GM18502 (cell line): Measurements from ENCODE around the gene OSCP1.
"Not testable (repeated sequence)": the region's sequence is repeated elsewhere in the genome, so short reads cannot be mapped to it uniquely, and the experiment has no call there.

Experiments used
- ATAC-seq: cut with Tn5 transposase; IDR thresholded peaks from one replicate; pipeline ENCODE4 v1.9.1; 2021; ENCODE audit warnings: mild to moderate bottlenecking; ENCODE audit not compliant: unreplicated experiment, poor library complexity

OSCP1 gene, protein sequence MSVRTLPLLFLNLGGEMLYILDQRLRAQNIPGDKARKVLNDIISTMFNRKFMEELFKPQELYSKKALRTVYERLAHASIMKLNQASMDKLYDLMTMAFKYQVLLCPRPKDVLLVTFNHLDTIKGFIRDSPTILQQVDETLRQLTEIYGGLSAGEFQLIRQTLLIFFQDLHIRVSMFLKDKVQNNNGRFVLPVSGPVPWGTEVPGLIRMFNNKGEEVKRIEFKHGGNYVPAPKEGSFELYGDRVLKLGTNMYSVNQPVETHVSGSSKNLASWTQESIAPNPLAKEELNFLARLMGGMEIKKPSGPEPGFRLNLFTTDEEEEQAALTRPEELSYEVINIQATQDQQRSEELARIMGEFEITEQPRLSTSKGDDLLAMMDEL

GRCh38 chr1:36450270-36450918 lies at the start of gene OSCP1:
Gene OSCP1 (minus strand): TSS chr1:36450451. CDS start chr1:36450369, 82 bp downstream.
- peak; percentile 95 for ATAC-seq

DNA sequence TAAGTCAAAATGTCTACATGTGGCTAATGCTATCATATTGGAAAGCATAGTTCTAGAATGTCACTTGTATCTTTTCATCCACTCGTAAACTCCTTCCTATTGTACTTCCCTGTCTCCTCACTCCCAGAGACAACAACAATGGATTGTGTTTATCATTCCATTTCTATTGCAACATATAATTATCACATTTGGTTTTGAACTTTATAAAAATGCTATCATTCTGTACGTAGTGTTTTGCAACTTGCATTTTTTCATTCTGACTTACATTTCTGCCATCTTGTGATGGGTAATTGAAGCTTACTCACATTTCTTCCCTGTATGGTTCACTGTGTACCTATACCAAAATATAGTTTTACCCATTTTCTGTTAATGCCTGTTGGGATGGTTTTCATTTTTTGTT lies 47.0 kb upstream of the OSCP1 start:
- no peak for ATAC-seq

DNA sequence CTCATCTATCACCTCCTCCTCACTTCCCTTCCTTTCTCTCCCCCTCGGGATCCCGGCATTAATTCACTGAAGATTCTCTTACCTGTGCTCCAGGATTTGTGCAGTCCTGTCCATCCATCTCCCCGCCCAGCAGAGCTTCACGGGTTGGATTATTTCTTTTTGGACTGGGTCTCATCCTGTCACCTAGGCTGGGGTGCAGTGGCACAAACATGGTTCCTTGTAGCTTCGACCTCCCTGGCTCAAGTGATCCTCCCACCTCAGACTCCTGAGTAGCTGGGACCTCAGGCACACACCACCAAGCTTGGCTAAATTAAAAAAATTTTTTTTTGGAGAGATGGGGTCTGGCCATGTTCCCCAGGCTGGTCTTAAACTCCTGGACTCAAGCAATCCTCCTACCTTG lies 44.7 kb upstream of the OSCP1 start:
- no peak for ATAC-seq

DNA sequence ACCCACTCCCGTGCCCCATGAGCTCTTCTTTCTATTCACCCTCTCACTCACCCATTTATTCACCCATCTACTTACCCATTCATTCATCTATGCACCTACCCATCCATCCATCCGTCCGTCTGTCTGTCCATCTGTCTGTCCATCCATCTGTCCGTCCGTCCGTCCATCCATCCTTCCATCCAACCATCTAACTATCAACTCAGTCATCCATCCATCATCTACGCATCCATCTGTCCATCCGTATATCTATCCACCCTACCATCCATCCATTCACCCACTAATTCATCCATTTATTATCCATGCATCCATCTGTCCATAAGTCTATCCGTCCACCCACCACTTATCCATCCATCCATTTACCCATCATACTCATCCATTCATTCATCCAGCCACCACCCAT lies 43.3 kb upstream of the OSCP1 start:
- ATAC-seq: no peak

- no peak for ATAC-seq
Observed at GRCh38 chr1:36492491-36492890, 42.2 kb upstream of the OSCP1 start.

GRCh38 chr1:36489258-36490051 lies 39.2 kb upstream of the OSCP1 start:
- ATAC-seq: not testable (repeated sequence)

DNA sequence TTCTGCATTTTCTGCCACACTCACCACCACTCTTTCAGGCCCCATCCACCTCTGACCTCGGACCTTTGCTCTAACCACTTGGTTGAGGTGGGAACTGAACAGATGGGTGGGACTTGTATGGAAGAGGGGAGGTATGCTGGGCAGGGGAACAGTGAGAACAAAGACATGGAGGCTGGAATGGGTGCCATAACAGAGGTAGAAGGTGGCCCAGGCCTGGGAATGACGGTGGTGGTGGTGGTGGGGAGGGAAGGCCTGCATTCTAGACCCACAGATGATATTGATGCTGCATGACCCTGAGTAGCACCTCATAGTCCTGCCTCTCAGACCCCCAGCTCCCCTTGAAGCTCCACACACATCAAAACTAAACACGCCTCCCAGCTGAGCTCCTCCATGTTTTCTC lies 37.7 kb upstream of the OSCP1 start:
- no peak for ATAC-seq

DNA sequence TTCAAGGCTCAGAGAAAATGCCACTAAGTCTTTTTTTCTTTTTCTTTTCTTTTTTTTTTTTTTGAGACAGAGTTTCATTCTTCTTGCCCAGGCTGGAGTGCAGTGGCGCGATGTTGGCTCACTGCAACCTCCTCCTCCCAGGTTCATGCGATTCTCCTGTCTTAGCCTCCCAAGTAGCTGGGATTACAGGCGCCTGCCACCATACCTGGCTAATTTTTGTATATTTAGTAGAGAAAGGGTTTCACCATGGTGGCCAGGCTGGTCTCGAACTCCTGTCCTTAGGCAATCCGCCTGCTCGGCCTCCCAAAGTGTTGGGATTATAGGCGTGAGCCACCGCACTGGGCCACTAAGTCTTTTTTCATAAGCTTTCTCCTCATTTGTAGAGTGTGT lies 37.1 kb upstream of the OSCP1 start:
- ATAC-seq: not testable (repeated sequence)

- ATAC-seq: no peak
Observed at GRCh38 chr1:36486439-36487335, 36.4 kb upstream of the OSCP1 start.

GRCh38 chr1:36486093-36486438 lies 35.8 kb upstream of the OSCP1 start:
- ATAC-seq: no peak

- no peak for ATAC-seq
Observed at GRCh38 chr1:36484099-36484498, 33.8 kb upstream of the OSCP1 start.

DNA sequence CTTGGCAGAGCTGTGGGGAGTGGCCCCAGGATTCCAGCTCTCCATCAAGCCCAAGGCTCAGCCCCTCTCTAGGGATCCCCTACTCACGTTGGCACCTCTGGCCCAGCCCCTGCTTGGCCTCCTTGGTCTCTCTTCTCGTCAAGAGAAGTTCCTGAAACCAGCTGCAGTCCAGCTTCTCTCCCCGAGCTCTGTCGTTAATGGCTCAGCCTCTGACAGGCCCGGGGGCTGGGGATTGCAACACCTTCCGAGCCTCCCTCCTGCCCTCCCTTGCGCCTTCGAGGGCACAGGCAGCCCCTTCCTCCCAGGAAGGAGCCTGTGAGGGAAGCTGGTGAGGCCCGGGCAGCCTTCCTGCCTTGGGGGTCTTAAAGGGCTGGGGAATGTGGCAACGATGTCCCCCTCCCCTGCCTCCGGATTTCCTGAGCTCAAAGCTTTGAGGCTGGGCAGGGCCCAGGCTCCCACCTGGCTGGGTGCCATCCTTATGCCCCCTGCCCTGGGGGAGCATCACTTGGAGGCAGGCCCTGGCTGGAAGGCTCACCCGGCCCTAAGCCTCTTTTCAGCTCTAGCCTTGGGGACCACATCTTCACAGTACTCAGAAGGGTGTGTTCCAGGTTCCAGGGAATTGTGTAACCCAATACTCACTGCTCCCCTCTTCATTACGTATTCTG lies 32.6 kb upstream of the OSCP1 start, which contains the start of gene CSF3R:
Gene CSF3R (minus strand): TSS at position 190 of the 665 bp plus-strand sequence. CDS start 3,417 bp downstream, outside the sequence.
- ATAC-seq: no peak

DNA sequence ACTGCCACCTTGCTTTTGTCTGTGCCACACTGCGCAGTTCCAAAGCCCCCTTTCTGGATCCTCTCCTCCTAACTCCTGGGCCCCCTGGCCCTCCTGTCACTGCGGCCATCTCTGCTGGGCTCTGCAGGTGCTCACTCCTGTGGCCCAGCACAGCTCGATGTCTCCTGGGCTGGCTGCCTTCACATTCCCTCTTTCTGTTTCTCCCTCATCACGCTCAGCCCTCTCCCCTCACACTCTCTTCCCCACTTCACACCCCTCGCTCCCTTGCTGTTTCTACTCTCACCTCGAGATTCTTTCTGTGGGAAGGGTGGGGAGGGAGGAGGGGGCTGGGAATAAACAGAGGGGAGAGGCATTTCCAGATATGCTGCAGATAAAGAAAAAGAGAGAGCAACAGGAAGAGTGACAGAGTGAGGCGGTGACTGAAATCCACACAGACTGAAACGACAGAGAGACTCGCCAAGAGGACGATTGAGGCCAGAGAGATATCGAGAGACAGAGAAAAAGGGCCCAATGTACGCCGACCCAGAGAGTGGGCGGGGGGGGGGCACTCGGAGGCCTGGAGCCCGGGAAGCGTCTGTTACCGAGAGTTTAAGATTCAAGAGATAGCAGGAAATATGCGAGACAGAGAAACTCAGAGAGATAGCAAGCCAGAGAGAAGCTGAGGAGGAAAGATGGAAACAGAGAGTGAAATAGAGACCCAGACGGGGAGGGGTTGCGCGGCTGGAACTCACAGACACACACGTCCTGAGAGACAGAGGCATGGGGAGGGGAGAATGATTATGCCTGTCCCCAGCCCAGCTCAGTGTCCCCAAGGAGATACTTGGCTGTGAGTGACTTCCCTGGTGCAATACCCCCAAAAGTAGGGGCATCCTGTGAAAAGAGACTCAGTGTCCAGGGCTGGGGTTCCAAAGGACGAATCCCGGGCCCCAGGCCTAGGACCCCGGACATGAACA lies 31.8 kb upstream of the OSCP1 start:
- no peak for ATAC-seq

DNA sequence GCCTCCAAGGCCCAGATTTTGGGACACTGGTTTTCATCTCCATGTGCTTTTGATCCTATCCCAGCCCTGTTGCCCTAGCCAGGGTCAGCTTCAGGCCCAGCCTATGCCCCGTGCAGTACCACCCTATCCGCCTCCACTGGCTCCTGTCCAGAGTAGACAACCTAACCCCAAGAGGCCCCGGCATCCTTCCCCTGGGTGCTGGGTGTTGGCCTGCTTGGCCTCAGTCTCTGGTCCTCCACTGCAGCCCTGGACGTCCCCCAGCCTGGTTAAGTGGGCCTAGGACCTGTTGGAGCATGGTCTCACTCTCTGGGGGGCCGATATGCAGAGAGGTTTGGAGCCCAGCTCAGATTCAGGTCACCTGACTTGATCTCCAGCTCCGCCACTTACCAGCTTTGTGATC lies 30.8 kb upstream of the OSCP1 start:
- no peak for ATAC-seq

DNA sequence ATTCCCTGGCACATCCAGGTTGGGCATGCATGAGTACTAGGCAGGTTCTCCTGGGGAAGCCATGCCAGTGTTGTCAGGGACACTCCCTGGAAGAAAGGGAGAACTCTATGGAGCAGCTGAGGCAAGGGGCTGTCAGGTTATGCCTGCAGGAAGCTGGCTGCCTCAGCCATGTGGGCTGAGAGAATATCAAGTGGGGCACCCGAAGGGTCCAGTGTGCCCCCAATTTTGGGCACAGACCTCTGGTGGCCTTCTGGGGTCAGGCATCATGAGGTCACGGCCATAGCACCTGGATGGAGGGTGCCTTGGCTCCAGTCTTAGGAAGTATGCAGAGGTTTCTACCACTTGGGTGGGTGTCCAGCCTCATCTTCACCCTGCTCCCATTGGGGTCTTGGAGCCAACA lies 29.9 kb upstream of the OSCP1 start:
- ATAC-seq: no peak

GRCh38 chr1:36479505-36480051 lies 29.3 kb upstream of the OSCP1 start:
- ATAC-seq: no peak

DNA sequence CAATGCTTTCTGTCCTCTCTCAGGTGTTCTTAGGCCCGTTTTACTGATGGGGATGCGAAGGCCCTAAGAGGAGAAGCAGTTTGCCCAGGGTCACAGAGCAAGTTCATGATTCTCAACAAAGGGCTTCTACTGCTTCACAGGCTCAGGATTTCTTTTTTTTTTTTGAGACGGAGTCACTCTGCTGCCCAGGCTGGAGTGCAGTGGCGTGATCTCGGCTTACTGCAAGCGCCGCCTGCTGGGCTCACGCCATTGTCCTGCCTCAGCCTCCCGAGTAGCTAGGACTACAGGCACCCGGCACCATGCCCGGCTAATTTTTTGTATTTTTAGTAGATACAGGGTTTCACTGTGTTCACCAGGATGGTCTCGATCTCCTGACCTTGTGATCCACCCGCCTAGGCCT lies 27.4 kb upstream of the OSCP1 start:
- ATAC-seq: not testable (repeated sequence)

GRCh38 chr1:36476945-36477344 lies 26.7 kb upstream of the OSCP1 start:
- ATAC-seq: no peak
